Measurements from ENCODE around the gene DIRAS1.

DIRAS1 gene

GRCh38 chr19:2728783-2729387 lies 7.7 kb upstream of the DIRAS1 start:
- no peak for DNase-seq (ENCODE audit: low read depth in 2 of 2, low spot score in 1 of 2)

- DNase-seq (ENCODE audit: low read depth in 2 of 2, low spot score in 1 of 2) = no peak
These were observed 6.4 kb upstream of the DIRAS1 start for GRCh38 chr19:2727640-2727944.

- DNase-seq (ENCODE audit: low read depth in 2 of 2, low spot score in 1 of 2) = no peak
These were observed 5.9 kb upstream of the DIRAS1 start for GRCh38 chr19:2726904-2727639.

- DNase-seq (ENCODE audit: low read depth in 2 of 2, low spot score in 1 of 2) = no peak
These were observed 5.1 kb upstream of the DIRAS1 start for GRCh38 chr19:2726160-2726855.

- no peak for DNase-seq (ENCODE audit: low read depth in 2 of 2, low spot score in 1 of 2)
These were observed 3.0 kb upstream of the DIRAS1 start for GRCh38 chr19:2724148-2724557.

- no peak for DNase-seq (ENCODE audit: low read depth in 2 of 2, low spot score in 1 of 2)
These were observed 2.6 kb upstream of the DIRAS1 start for GRCh38 chr19:2723747-2724146.

- no peak for DNase-seq (ENCODE audit: low read depth in 2 of 2, low spot score in 1 of 2)
These were observed 2.2 kb upstream of the DIRAS1 start for GRCh38 chr19:2723345-2723715.

- DNase-seq (ENCODE audit: low read depth in 2 of 2, low spot score in 1 of 2) = no peak
These were observed 1.6 kb upstream of the DIRAS1 start for GRCh38 chr19:2722541-2723344.

GRCh38 chr19:2721570-2722540 lies 683 bp upstream of the DIRAS1 start:
- DNase-seq (ENCODE audit: low read depth in 2 of 2, low spot score in 1 of 2) = no peak

GRCh38 chr19:2719920-2720776 lies 1.0 kb downstream of the DIRAS1 start:
- DNase-seq (ENCODE audit: low read depth in 2 of 2, low spot score in 1 of 2) = no peak

GRCh38 chr19:2719232-2719735 lies 1.9 kb downstream of the DIRAS1 start:
- no peak for DNase-seq (ENCODE audit: low read depth in 2 of 2, low spot score in 1 of 2)

- DNase-seq (ENCODE audit: low read depth in 2 of 2, low spot score in 1 of 2) = no peak
These were observed 3.3 kb downstream of the DIRAS1 start for GRCh38 chr19:2717638-2718541.

- no peak for DNase-seq (ENCODE audit: low read depth in 2 of 2, low spot score in 1 of 2)
These were observed 4.2 kb downstream of the DIRAS1 start for GRCh38 chr19:2716722-2717637.

- DNase-seq (ENCODE audit: low read depth in 2 of 2, low spot score in 1 of 2) = no peak
These were observed 4.9 kb downstream of the DIRAS1 start for GRCh38 chr19:2716275-2716650.

- DNase-seq (ENCODE audit: low read depth in 2 of 2, low spot score in 1 of 2) = no peak
These were observed 5.5 kb downstream of the DIRAS1 start for GRCh38 chr19:2715470-2716274.

- no peak for DNase-seq (ENCODE audit: low read depth in 2 of 2, low spot score in 1 of 2)
These were observed 6.5 kb downstream of the DIRAS1 start for GRCh38 chr19:2714531-2715269.

Measured in stimulated activated CD8-positive, alpha-beta memory T cell treated with anti-CD3 and anti-CD28 coated beads, Interleukin-4, amount 100 ng/mL, for 1 hour (primary cell).